GM18909 (cell line): ENCODE measurements around the gene TBC1D2B.

Experiments used
- ATAC-seq: cut with Tn5 transposase; IDR thresholded peaks from one replicate; pipeline ENCODE4 v1.9.1; 2021; ENCODE audit warnings: mild to moderate bottlenecking; ENCODE audit not compliant: unreplicated experiment, poor library complexity

Gene TBC1D2B

GRCh38 chr15:78075490-78076230 lies 1.9 kb downstream of the TBC1D2B start:
- no peak for ATAC-seq

- ATAC-seq, result no peak
These were observed 4.3 kb downstream of the TBC1D2B start for GRCh38 chr15:78073046-78073787.

- ATAC-seq, result no peak
These were observed 5.2 kb downstream of the TBC1D2B start for GRCh38 chr15:78072080-78072892.

- no peak for ATAC-seq
These were observed 6.1 kb downstream of the TBC1D2B start for GRCh38 chr15:78071383-78071782.

- ATAC-seq, result no peak
These were observed 7.3 kb downstream of the TBC1D2B start for GRCh38 chr15:78070049-78070700.

GRCh38 chr15:78069462-78070029 lies 8.0 kb downstream of the TBC1D2B start:
- no peak for ATAC-seq

GRCh38 chr15:78069052-78069414 lies 8.5 kb downstream of the TBC1D2B start:
- no peak for ATAC-seq

- ATAC-seq, result no peak
These were observed 9.9 kb downstream of the TBC1D2B start for GRCh38 chr15:78067328-78068228.

GRCh38 chr15:78065973-78066946 lies 11.3 kb downstream of the TBC1D2B start:
- peak; percentile 43 for ATAC-seq

- no peak for ATAC-seq
These were observed 12.1 kb downstream of the TBC1D2B start for GRCh38 chr15:78065284-78065872.

- no peak for ATAC-seq
These were observed 13.0 kb downstream of the TBC1D2B start for GRCh38 chr15:78064544-78064943.

- no peak for ATAC-seq
These were observed 13.5 kb downstream of the TBC1D2B start for GRCh38 chr15:78063970-78064385.

GRCh38 chr15:78063217-78063616 lies 14.3 kb downstream of the TBC1D2B start:
- no peak for ATAC-seq

- ATAC-seq, result peak; percentile 55
These were observed 15.5 kb downstream of the TBC1D2B start for GRCh38 chr15:78061963-78062427.

GRCh38 chr15:78060232-78060631 lies 17.3 kb downstream of the TBC1D2B start:
- ATAC-seq, result no peak

- no peak for ATAC-seq
These were observed 18.2 kb downstream of the TBC1D2B start for GRCh38 chr15:78059110-78059839.

GRCh38 chr15:78058401-78058935 lies 19.0 kb downstream of the TBC1D2B start:
- ATAC-seq, result no peak
